HCT116 (cell line): ENCODE results near the gene GSTM3.

ENCODE experiments used
- CEBPB ChIP-seq: IDR thresholded peaks from 2 replicates; pipeline ENCODE4 v1.6.1; 2012; ENCODE audit warnings: low read depth
- CTCF ChIP-seq, 3 experiments: fragments of 200-600 bp in 1 of 3; sonication (generic) in 1 of 3; IDR thresholded peaks in 2 of 3; conservative IDR thresholded peaks in 1 of 3; 2 replicates each; pipeline ENCODE4 v1.5.1; 2012 to 2017; ENCODE audit warnings: low read depth in 2 of 3, low read length in 2 of 3, antibody characterized with exemption in 1 of 3, borderline replicate concordance in 1 of 3, control low read depth in 1 of 3, mild to moderate bottlenecking in 1 of 3, mixed read lengths in 1 of 3, mixed run types in 1 of 3, moderate library complexity in 1 of 3; ENCODE audit not compliant: insufficient read depth in 1 of 3
- EGR1 ChIP-seq: IDR thresholded peaks from 2 replicates; pipeline ENCODE4 v1.6.1; 2012; ENCODE audit warnings: low read depth
- EZH2 ChIP-seq: fragments of 200-600 bp; sonication (generic); IDR thresholded peaks from 2 replicates; pipeline ENCODE4 v1.6.1; 2017; ENCODE audit warnings: antibody characterized with exemption, mixed run types
- EZH2phosphoT487 ChIP-seq: fragments of 200-600 bp; IDR thresholded peaks from 2 replicates; pipeline ENCODE4 v1.6.1; 2018; ENCODE audit warnings: antibody characterized with exemption, borderline replicate concordance
- FOSL1 ChIP-seq: IDR thresholded peaks from 2 replicates; pipeline ENCODE4 v1.6.1; 2012; ENCODE audit warnings: low read depth
- MAX ChIP-seq: IDR thresholded peaks from 2 replicates; pipeline ENCODE4 v1.6.1; 2012
- POLR2A ChIP-seq: IDR thresholded peaks from 2 replicates; pipeline ENCODE4 v1.7.0; 2011; ENCODE audit warnings: borderline replicate concordance; ENCODE audit not compliant: insufficient read depth, insufficient read length; ENCODE audit errors: extremely low read depth
- RAD21 ChIP-seq: IDR thresholded peaks from 2 replicates; pipeline ENCODE4 v1.6.1; 2012; ENCODE audit warnings: low read depth, mild to moderate bottlenecking
- SP1 ChIP-seq: IDR thresholded peaks from 2 replicates; pipeline ENCODE4 v1.6.1; 2012; ENCODE audit warnings: low read depth
- YY1 ChIP-seq: IDR thresholded peaks from 2 replicates; pipeline ENCODE4 v1.6.1; 2011; ENCODE audit warnings: low read length, low read depth, moderate library complexity, mild to moderate bottlenecking; ENCODE audit not compliant: insufficient replicate concordance; ENCODE audit errors: extremely low read depth

GRCh38 chr1:109770331-109771095 is 29.7 kb upstream of the GSTM3 start:
- TF ChIP-seq EZH2phosphoT487, result no peak
- TF ChIP-seq MAX, result no peak
- TF ChIP-seq CTCF (IDR thresholded peaks at IDR 0.05 in 2 of 3, conservative IDR thresholded peaks at IDR 0.05 in 1 of 3; ENCODE audit: borderline replicate concordance in 1 of 3, insufficient read depth in 1 of 3, low read depth in 2 of 3, low read length in 2 of 3), result no peak
- TF ChIP-seq FOSL1, result no peak
- TF ChIP-seq EZH2, result no peak
- TF ChIP-seq CEBPB, result no peak
- no peak for TF ChIP-seq YY1
- TF ChIP-seq RAD21, result no peak
- no peak for TF ChIP-seq POLR2A
- no peak for TF ChIP-seq EGR1
- TF ChIP-seq SP1, result no peak
